Activated T-helper 9 cell treated with anti-CD3 and anti-CD28 coated beads, Interleukin-2, amount 50 U/mL, for 16 hours (primary cell): ENCODE data around the gene TEFM.
"Not testable (repeated sequence)": the region's sequence is repeated elsewhere in the genome, so short reads cannot be mapped to it uniquely, and the experiment has no call there.

ENCODE experiments used
- DNase-seq: peaks from one replicate; pipeline ENCODE4 v3.0.0-alpha.2; 2020; ENCODE audit warnings: low read depth

Gene TEFM

GRCh38 chr17:30921544-30922196 lies 15.6 kb upstream of the TEFM start, which contains the start of gene ADAP2:
ADAP2 (plus strand) TSS chr17:30921945; CDS start chr17:30922015, 70 bp downstream.
- no peak for DNase-seq

- no peak for DNase-seq
Observed at GRCh38 chr17:30920683-30921543, 14.9 kb upstream of the TEFM start.

GRCh38 chr17:30920282-30920681 lies 14.2 kb upstream of the TEFM start:
- DNase-seq, result no peak

GRCh38 chr17:30917050-30917449 lies 11.0 kb upstream of the TEFM start:
- no peak for DNase-seq

GRCh38 chr17:30915833-30916611 lies 10.0 kb upstream of the TEFM start:
- DNase-seq, result no peak

GRCh38 chr17:30913955-30914354 lies 7.9 kb upstream of the TEFM start:
- no peak for DNase-seq

- not testable (repeated sequence) for DNase-seq
Observed at GRCh38 chr17:30910151-30910550, 4.1 kb upstream of the TEFM start.

GRCh38 chr17:30908717-30909420 lies 2.8 kb upstream of the TEFM start:
- DNase-seq, result no peak

GRCh38 chr17:30905742-30906100 lies 317 bp downstream of the TEFM start:
- DNase-seq, result no peak

GRCh38 chr17:30897311-30897710 lies 8.7 kb downstream of the TEFM start:
- no peak for DNase-seq

- DNase-seq, result no peak
Observed at GRCh38 chr17:30894236-30894635, 11.8 kb downstream of the TEFM start.

- DNase-seq, result no peak
Observed at GRCh38 chr17:30886187-30886586, 19.9 kb downstream of the TEFM start.

GRCh38 chr17:30869005-30869404 lies 37.0 kb downstream of the TEFM start:
- no peak for DNase-seq

GRCh38 chr17:30864636-30865035 lies 41.4 kb downstream of the TEFM start:
- DNase-seq, result no peak

- DNase-seq, result no peak
Observed at GRCh38 chr17:30858556-30859250, 47.3 kb downstream of the TEFM start.

- DNase-seq, result no peak
Observed at GRCh38 chr17:30854146-30854545, 51.9 kb downstream of the TEFM start.
